Measurements from ENCODE around the gene TFB2M.
"Not testable (repeated sequence)": the region's sequence is repeated elsewhere in the genome, so short reads cannot be mapped to it uniquely, and the experiment has no call there.

TFB2M gene, protein sequence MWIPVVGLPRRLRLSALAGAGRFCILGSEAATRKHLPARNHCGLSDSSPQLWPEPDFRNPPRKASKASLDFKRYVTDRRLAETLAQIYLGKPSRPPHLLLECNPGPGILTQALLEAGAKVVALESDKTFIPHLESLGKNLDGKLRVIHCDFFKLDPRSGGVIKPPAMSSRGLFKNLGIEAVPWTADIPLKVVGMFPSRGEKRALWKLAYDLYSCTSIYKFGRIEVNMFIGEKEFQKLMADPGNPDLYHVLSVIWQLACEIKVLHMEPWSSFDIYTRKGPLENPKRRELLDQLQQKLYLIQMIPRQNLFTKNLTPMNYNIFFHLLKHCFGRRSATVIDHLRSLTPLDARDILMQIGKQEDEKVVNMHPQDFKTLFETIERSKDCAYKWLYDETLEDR

DNA sequence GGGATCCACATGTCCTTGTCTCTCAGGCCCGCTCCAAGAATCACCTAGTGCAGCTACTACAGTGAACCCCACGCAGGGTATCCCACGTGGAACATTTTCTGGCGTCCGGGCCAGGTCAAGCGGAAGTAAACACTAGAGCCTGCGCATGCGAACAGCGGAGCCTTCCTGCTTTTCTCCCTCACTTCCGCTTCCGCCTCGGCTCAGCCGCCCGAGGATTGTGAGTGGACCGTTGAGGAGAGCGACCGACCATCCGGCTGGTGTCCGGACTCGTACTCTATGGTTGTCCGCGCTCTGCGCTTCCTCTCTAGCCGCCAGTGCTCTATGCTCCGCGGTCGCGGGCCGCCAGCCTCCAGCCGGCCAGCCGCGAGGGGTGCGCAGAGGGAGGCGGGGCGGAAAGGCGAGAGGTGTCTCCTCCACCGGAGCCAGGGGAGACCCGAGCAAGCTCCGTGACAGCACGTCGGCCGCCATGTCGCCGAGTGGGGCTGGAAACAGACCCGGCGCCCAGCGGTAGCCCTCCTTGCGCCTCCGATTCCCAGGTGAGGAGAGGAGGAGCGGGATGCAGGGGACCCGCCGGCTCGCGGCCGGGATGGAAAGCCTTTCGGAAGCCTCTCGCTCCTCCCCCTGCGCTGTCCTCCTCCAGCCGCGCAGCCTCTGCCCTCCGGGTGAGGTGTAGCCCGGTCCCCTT is at the start of gene TFB2M, which contains the start of gene CNST:
TSS of gene TFB2M (minus strand) at position 134 of the 685 bp plus-strand sequence. CDS start at position 11, 123 bp downstream.
TSS of gene CNST (plus strand) at position 329 of the 685 bp plus-strand sequence. CDS start 25,107 bp downstream, outside the sequence.
- DNase-seq = peak; percentile 100

GRCh38 chr1:246613096-246613758 is 47.2 kb upstream of the TFB2M start:
- peak; percentile 60 for DNase-seq

- no peak for DNase-seq
These were observed 43.6 kb upstream of the TFB2M start for GRCh38 chr1:246609632-246610031.

GRCh38 chr1:246608616-246609376 is 42.7 kb upstream of the TFB2M start:
- DNase-seq = peak; percentile 36

- no peak for DNase-seq
These were observed 41.4 kb upstream of the TFB2M start for GRCh38 chr1:246607462-246607861.

DNA sequence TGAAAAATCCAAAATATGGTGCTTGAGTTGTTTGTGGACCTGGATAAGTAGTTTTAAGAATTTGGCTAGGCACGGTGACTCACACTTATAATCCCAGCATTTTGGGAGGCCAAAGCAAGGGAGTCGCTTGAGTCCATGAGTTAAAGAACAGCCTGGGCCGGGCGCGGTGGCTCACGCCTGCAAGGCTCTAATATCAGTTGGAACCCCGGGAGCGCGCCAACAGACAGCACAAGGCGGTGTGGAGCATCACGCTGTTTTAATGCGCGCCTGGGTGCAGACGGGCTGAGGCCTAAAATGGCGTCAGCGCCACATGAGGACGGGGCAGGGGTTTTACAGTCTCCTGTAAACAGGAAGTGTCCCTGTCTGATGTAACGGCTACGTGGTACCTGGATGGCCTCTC is 39.2 kb upstream of the TFB2M start:
- DNase-seq = not testable (repeated sequence)

- DNase-seq = peak; percentile 79
These were observed 36.1 kb upstream of the TFB2M start for GRCh38 chr1:246602194-246602593.

- DNase-seq = no peak
These were observed 34.5 kb upstream of the TFB2M start for GRCh38 chr1:246600579-246600978.

GRCh38 chr1:246599315-246599714 is 33.3 kb upstream of the TFB2M start:
- DNase-seq = peak; percentile 64

DNA sequence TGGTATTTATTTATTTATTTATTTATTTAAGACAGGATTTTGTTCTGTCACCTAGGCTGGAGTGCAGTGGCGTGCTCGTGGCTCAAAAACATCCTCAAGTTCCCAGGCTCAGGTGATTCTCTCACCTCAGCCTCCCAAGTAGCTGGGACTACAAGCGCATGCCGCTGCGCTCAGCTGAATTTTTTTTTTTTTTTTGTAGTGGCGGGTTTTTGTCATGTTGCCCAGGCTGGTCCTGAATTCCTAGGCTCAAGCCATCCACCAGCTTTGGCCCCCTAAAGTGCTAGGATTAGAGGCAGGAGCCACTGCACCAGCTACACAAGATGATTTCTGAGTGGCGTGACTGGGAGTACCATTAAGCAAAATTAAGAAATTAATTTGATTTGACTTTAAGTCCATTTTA is 31.9 kb upstream of the TFB2M start:
- DNase-seq = no peak

GRCh38 chr1:246597340-246597739 is 31.3 kb upstream of the TFB2M start:
- DNase-seq = no peak

- DNase-seq = no peak
These were observed 29.1 kb upstream of the TFB2M start for GRCh38 chr1:246595146-246595545.

- DNase-seq = no peak
These were observed 26.6 kb upstream of the TFB2M start for GRCh38 chr1:246592695-246593094.

- no peak for DNase-seq
These were observed 25.9 kb upstream of the TFB2M start for GRCh38 chr1:246591958-246592357.

DNA sequence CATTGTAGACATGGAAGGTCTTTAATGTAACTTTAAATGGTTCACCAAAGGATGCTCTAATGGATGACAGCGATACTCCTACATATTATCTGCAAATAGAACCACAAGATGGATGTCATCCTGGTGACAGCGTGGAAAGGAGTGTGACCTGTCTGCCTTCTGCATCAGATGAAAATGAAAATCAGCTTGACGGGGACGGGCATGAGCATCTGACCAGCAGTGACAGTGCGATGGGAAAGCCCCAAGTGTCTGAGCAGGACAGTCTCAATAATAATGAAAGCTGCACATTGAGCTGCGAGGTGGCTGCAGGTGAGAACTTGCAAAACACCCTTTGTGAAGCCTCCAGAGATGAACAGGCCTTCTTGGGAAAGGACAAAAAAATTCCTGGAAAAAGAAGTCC is 25.4 kb upstream of the TFB2M start:
- DNase-seq = no peak

DNA sequence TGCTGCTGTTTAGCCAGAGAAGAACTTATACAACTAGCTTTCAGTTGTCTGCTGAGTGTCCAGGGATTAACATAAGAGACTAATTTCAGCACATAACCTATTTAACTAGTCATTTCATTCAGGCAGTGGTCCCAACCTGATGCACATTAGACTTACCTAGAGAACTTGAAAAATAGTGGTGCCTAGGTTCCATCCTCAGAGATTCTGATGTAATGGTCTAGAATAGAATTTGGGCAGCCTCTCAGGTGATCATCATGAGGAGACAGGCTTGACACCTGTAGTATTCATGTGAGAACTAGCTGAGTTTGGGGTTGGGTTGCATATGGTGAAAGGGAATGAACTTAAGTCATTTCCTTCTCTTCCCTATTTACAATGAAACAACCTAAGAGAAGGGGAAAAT is 25.0 kb upstream of the TFB2M start:
- DNase-seq = no peak

DNA sequence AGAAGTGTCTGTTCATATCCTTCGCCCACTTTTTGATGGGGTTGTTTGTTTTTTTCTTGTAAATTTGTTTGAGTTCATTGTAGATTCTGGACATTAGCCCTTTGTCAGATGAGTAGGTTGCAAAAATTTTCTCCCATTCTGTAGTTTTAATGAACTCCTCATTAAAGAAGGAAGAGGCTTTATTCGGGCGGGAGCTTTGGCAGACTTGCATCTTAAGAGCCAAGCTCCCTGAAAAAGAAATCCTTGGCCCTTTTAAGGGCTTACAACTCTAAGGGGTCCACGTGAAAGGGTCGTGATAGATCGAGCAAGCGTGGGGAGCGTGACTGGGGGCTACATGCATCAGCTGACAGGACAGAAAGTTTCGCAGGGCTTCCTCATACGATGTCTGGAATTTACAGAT is 23.9 kb upstream of the TFB2M start:
- not testable (repeated sequence) for DNase-seq

GRCh38 chr1:246588159-246588721 is 22.2 kb upstream of the TFB2M start:
- no peak for DNase-seq

DNA sequence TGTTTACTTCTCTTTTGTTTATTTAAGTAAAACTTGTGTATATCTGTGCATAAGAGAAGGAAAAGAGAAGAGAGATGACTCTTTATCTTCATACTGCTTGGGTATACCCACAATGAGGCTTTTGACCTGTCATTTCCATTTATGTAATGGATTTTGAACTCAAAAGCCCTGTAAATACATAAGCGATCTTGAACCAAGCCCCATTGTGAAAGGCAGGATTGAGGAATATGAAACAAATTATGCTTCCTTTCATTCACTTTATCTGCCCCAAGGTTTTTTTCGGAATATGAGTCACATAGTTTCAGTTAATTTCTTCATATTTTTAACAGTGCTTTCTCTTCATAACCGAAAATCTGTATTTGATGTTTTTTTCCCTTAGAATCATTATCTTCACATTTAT is 21.5 kb upstream of the TFB2M start:
- DNase-seq = no peak

DNA sequence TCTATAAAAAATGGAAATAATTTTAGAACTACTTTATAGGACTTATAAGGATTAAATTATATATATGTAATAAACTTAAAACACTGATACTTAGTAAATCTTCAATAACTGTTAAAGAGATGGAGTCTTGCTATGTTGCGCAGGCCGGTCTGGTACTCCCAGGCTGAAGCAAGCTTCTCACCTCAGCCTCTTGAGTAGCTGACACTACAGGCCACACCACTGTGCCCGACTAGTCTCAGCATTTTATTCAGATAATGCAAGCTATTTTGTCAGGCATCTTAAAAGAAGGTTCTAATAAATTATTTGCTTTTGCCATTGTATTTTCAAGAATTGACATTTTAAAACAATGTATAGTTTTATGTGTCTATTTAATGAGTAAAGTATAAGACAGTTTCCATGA is 21.0 kb upstream of the TFB2M start:
- DNase-seq = no peak

DNA sequence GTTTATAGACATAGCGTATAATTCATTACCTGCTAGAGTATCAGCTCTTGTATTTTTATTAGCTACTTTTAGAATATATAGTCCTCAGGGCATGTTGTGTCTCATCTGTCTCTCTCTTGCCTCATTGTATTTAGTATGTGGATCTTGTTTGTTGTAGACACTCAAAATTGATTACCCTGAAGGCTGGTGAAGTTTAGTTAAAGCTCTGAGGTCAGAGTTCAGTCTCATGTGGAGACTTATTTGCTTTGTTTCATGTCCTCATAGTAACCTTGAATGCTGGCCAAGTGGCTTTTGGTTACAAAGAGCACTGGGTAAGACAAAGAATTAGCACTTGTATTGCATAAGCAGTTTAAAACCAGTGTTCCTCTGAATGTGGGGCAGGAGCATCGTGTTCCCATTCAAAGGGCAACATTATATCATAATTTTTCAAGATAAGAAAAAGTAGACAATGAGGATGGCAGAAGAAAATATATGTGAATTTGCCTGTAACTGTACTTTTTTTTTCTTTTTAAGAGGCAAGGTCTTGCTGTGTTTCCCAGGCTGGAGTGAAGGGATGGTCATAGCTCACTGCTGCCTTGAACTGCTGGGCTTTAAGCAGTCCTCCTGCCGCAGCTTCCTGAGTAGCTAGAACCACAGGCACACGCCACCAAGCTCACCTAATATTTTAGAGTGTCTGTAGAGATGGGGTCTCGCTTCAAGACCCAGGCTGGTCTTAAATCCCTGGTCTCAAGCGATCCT is 17.6 kb upstream of the TFB2M start:
- no peak for DNase-seq

- DNase-seq = no peak
These were observed 17.0 kb upstream of the TFB2M start for GRCh38 chr1:246583056-246583440.

All from NCI-H82 (cell line).